HG03460 (cell line): Measurements from ENCODE around the gene CLTRN.
"Not testable (repeated sequence)": the region's sequence is repeated elsewhere in the genome, so short reads cannot be mapped to it uniquely, and the experiment has no call there.

Experiments used
- ATAC-seq: cut with Tn5 transposase; IDR thresholded peaks from one replicate; pipeline ENCODE4 v1.9.1; 2021; ENCODE audit not compliant: unreplicated experiment

The CLTRN gene

GRCh38 chrX:15653961-15654360 is 10.6 kb downstream of the CLTRN start:
- no peak for ATAC-seq

- not testable (repeated sequence) for ATAC-seq
These were observed 17.1 kb downstream of the CLTRN start for GRCh38 chrX:15647510-15647909.

GRCh38 chrX:15646543-15646942 is 18.1 kb downstream of the CLTRN start:
- no peak for ATAC-seq

- ATAC-seq: no peak
These were observed 18.6 kb downstream of the CLTRN start for GRCh38 chrX:15646031-15646430.

GRCh38 chrX:15645266-15645665 is 19.3 kb downstream of the CLTRN start:
- ATAC-seq: no peak

- no peak for ATAC-seq
These were observed 20.1 kb downstream of the CLTRN start for GRCh38 chrX:15644560-15644872.

GRCh38 chrX:15643786-15644559 is 20.6 kb downstream of the CLTRN start:
- ATAC-seq: no peak

GRCh38 chrX:15631637-15632036 is 33.0 kb downstream of the CLTRN start:
- no peak for ATAC-seq

GRCh38 chrX:15623054-15623453 is 41.6 kb downstream of the CLTRN start:
- no peak for ATAC-seq

- no peak for ATAC-seq
These were observed 45.4 kb downstream of the CLTRN start for GRCh38 chrX:15619053-15619755.

- ATAC-seq: no peak
These were observed 47.5 kb downstream of the CLTRN start for GRCh38 chrX:15617111-15617510.

- no peak for ATAC-seq
These were observed 48.1 kb downstream of the CLTRN start for GRCh38 chrX:15616531-15616930.

GRCh38 chrX:15607067-15607466 is 57.5 kb downstream of the CLTRN start:
- ATAC-seq: no peak

GRCh38 chrX:15606136-15606535 is 58.5 kb downstream of the CLTRN start:
- no peak for ATAC-seq

GRCh38 chrX:15605226-15605625 is 59.4 kb downstream of the CLTRN start:
- ATAC-seq: no peak

GRCh38 chrX:15602761-15603160 is 61.8 kb downstream of the CLTRN start:
- no peak for ATAC-seq

GRCh38 chrX:15601932-15602331 is 62.7 kb downstream of the CLTRN start:
- ATAC-seq: no peak

GRCh38 chrX:15600745-15601144 is 63.9 kb downstream of the CLTRN start, which contains the start of gene ACE2:
TSS of gene ACE2 (minus strand) at chrX:15600960. CDS start at chrX:15600911, 49 bp downstream.
- no peak for ATAC-seq

GRCh38 chrX:15600049-15600448 is 64.6 kb downstream of the CLTRN start:
- ATAC-seq: no peak

GRCh38 chrX:15599461-15599860 is 65.1 kb downstream of the CLTRN start:
- ATAC-seq: no peak

GRCh38 chrX:15598026-15598425 is 66.6 kb downstream of the CLTRN start:
- ATAC-seq: no peak

GRCh38 chrX:15594371-15594770 is 70.2 kb downstream of the CLTRN start:
- no peak for ATAC-seq
